ENCODE data around the gene ACVR1B. TPM values are rescaled to one million over a fixed set of nuclear protein-coding genes. Genes with fewer than 3 reads are reported as not detected.
A peak's percentile ranks its signal among the peaks of the same experiment; 100 is the strongest.

The ACVR1B gene
- total RNA-seq, 1 donor from 2014 or later = 58.1 TPM

DNA sequence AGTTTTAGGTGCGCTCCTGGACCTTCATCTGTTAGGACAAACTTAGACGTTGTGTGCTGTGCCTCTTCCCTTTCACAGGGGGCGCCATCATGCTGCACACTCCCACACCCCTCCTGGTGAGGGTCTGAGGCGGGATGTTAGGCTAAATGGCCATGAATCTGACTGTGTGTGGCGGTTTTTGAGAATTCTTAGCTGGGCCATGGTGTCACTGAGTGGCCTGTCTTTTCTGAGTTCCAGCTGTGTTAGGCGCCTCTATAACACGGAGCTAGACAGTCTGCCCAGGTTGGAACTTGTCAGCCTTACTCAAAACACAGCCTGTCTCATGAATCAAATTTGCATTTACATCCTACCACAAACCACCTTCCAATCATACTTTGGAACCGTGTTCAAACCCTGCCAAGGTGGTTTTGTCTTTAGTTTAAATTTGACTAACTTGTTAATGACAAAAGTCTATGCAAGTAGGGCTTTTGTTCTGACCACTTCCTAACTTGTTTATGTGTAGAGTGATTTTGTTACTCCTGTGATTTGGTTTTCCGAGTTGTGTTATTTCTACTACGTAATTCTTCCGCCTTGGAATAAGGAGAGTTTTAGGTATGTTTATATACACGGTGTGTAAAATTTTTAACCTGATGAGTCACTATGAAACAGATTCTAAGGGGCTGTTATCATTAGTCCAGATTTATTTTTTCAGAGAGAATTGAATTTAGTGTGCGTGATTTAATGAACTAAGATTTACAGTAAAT is 19.6 kb downstream of the ACVR1B start:
- peak; percentile 98 for DNase-seq (ENCODE audit: low read depth)

DNA sequence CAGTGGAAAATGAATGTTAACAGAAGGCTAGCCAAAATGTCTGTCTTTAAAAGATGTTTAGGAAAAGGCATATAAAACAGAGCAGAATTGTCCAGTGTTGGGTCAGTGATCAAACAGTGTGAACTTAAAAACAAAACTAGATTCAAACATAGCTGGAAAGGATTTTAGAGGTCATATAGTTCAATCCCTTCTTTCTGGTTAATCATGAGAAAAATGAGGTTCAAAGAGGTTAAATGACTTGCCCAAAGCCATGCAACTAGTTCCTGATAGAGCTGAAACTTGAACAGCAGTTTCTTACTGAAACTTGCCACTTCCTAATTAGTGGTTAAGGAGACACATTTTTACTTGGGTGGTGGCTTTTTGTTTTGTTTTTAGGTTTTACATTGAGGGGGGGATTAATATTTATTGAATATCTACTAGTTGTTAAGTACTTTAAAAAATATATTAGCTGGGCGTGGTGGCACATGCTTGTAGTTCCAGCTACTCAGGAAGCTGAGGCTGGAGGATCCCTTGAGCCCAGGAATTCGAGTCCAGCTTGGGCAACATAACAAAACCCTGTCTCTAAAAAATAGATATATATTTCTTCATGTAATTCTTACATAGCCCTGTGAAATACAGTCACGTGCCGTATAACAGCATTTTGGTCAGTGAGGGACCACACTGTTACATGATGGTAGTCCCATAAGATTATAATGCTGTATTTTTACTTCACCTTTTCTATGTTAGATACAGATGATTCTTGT is 20.4 kb downstream of the ACVR1B start:
- peak; percentile 84 for DNase-seq (ENCODE audit: low read depth)

DNA sequence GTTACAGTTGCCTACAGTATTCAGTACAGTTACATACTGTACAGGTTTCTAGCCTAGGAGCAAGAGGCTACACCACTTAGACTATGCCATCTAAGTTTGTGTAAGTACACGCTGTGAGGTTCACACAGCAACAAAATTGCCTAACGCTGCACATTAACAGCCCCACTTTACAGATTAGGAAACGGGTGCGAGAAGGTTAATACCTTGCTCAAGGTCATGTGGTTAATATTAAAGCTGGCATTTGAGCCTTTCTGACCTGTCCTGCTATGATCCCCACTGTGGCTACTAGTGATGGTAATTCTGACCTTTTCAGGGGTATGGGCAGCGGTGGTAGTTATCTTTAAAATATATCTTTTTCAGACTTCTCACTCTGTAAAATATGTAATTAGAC is 20.9 kb downstream of the ACVR1B start:
- no peak for DNase-seq (ENCODE audit: low read depth)

DNA sequence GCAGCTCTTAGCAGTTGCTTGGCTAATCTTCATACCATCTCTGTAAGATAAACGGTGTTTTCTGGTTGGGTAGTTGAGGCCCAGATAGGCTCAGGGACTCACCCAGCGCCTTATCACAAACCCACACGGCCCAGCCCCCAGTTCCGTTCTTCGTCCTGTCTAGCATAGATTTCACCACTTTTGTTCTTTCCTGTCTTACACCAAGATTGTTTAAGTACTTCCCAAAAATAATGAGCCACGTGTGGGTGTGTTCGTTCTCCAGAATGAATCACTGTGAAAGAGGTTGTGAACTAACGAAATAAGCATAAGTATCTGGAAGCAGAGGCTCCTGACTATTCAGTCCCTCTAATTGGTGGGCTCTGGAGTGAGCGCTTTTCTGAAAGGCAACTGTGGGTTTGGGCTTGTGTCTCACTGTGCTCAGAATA is 21.4 kb downstream of the ACVR1B start:
- DNase-seq (ENCODE audit: low read depth) = peak; percentile 91

DNA sequence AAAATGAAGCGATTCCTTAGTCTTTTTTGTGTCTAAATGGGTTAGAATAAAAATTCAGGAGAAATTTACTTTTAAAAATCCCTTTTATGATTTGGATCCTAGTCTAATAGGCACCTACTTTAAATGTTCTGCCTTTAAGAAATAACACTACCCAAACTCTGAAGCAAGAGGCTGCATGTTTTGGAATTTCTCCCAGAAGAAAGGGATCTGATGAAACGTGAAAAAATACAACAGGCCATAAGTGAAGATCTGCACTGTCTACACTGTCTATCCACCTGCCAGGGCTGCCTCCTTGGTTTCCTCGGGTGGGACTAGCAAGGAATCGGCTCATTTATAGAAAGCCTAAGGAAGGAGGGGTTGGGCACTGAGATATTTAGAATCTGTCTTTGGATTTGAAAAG is 22.1 kb downstream of the ACVR1B start:
- no peak for DNase-seq (ENCODE audit: low read depth)

DNA sequence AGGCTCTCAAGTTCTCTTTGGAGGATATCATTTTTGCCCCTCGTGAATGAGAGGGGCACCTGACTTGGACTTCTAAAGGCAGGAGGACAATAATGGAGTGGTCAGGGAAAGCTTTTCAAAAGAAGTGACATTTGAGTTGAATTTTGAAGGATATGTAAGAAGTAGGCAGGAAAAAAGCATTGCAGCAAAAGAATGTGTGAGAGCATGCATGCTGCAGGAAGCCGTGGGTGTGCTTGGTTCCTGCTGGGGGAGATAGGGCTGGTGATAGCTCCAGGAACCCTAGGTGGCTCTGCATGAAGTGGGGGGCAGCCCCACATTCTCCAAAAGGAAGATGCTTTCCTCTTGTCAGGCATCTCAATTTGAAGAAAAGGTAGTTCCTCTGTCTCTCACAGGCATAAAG is 23.1 kb downstream of the ACVR1B start:
- DNase-seq (ENCODE audit: low read depth) = no peak

DNA sequence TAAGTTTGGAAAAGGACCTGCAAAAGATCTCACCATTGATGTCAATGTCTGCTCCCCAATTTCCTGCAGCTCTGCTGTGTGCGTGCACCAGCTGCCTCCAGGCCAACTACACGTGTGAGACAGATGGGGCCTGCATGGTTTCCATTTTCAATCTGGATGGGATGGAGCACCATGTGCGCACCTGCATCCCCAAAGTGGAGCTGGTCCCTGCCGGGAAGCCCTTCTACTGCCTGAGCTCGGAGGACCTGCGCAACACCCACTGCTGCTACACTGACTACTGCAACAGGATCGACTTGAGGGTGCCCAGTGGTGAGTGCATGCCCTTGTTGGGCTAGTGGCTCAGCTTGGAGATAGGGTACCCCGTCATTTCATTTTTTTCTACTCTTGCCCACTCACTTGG is 23.7 kb downstream of the ACVR1B start:
- no peak for DNase-seq (ENCODE audit: low read depth)

DNA sequence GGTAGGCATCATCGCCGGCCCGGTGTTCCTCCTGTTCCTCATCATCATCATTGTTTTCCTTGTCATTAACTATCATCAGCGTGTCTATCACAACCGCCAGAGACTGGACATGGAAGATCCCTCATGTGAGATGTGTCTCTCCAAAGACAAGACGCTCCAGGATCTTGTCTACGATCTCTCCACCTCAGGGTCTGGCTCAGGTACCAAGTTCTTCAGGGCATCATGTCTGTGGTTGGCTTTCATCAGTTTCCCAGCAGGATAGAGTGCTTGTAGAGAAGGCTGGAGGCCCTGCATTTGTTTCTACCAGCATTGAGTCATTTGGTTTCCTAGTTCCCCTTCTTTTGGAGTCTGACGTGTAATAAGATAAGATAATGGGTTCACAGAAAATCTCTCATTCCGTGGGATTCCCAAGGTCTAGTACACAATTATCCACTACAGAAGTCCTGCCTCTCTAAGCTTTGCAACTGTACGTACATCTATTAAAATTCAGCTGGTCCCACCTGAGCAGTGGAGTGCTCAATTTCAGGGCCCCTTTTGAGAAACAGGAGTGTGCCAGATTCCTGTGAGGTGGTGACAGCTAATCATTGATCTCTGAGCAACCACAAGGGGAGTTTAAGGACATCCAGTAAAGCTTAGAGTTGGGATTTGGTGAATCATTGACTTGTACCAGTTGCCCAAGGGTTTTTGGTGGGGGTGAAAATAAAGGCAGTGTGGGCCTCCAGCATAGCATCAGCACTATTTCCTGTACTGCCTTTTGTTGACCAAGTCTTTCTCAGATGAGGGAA is 25.1 kb downstream of the ACVR1B start:
- peak; percentile 100 for DNase-seq (ENCODE audit: low read depth)

DNA sequence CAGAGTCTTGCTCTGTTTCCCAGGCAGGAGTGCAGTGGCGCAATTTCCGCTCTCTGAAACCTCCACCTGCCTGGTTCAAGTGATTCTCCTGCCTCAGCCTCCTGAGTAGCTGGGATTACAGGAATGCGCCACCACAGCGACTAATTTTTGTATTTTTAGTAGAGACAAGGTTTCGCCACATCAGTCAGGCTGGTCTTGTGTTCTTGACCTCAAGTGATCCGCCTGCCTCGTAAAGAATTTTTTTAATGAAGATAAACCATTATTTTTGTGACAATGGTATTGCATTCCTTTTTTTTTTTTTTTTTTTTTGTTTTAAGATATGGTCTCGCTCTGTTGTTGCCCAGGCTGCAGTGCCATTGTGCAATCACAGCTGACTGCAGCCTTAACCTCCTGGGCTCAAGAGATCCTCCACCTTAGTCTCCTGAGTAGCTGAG is 25.8 kb downstream of the ACVR1B start:
- peak; percentile 86 for DNase-seq (ENCODE audit: low read depth)

DNA sequence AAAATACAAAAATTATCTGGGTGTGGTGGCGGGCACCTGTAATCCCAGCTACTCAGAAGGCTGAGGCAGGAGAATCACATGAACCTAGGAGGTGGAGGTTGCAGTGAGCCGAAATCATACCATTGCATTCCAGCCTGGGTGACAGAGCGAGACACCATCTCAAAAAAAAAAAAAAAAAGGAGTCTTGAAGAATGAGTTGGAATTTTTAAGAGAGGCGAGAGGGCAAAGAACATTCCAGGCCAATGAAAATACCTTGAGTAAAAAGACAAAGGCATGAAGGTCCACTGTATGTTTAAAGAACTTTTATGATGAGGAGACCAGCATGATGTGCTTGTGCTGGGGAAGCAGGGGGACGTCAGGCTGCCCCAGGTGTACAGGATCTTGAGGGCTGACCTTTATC is 27.8 kb downstream of the ACVR1B start:
- peak; percentile 78 for DNase-seq (ENCODE audit: low read depth)

DNA sequence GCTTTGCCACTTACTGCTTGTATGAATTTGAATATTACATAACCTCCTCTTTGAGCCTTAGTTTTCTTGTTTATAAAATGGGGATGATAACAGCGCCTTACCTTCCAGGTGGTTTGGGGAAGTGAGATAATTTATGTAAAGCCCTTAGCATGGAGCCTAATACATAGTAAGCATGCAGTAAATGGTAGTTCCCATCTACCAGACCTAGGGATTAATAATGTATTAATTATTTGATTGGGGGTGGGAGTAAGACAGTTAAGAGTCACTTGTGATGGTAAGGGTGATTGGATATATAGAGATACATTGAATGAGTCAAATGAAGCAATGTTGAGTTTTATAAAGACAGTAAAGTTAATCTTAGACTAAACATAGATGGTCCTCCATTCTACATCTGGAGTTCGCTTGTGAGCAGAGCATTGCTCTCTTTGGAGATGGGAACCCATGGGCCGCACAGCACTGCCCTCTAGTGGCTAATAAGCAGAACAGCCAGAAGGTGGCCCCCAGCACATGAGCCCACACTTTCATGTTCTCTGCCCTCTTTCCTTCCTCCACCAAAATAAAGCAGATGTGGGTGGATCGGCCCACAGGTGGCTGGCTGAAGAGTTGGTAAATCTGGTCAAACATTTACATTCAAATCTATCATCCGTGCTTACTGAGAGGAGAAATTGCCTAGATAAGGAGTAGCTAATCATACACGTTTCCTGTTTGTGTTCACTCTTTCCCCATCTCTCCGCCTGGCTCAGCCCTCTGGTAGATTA is 28.7 kb downstream of the ACVR1B start:
- DNase-seq (ENCODE audit: low read depth) = peak; percentile 72

DNA sequence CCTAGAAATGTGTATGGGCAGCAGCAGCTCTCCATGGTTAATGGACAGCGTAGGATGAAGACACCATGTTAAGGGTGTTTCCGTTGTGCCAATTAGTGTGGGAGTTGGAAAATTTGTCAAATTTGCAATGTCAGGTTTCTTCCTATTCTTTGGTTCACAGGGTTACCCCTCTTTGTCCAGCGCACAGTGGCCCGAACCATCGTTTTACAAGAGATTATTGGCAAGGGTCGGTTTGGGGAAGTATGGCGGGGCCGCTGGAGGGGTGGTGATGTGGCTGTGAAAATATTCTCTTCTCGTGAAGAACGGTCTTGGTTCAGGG is 29.3 kb downstream of the ACVR1B start:
- DNase-seq (ENCODE audit: low read depth) = no peak

DNA sequence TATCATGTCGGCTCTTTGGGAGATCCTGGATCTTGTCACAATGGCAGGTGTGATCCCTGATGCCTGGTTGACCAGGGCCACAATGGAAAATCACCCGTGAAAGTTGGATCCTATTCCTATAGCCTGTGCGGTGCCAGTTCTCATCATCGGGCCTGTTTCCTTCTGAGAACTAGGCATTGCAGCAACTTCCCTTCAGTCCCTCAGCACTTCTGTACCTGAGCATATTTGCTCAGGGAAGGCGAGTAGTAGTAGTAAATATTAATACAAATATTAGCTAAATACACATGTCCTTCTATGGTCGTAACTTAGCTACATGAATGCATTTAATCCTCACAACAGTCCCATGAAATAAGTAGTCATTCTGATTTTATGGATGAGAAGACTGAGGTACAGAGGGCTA is 33.2 kb downstream of the ACVR1B start:
- no peak for DNase-seq (ENCODE audit: low read depth)

DNA sequence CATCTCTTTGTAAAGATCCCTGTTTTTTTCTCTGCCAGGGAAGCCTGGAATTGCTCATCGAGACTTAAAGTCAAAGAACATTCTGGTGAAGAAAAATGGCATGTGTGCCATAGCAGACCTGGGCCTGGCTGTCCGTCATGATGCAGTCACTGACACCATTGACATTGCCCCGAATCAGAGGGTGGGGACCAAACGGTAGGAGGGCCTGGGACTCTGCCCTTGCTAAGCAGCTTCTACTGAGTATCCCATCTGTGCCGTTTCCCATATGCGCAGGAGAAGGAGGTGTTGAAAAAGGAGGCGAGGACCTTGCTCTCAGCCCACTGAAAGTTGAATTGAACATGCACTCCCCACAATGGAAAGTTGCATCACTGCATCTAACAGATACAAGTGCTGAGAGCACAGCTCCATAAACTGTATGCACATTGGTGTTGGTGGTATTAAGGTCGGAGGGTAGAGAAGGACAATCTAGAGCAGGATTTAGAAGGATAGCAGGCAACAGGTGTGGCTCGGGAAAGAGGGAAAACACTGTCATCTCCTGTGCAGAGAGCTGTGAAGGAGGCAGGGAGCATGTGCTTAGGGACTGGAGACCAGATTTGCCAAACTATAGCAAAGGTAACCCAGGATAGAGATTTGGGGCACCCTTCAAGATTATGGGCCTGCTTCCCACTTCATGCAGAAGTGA is 33.8 kb downstream of the ACVR1B start:
- DNase-seq (ENCODE audit: low read depth) = no peak

DNA sequence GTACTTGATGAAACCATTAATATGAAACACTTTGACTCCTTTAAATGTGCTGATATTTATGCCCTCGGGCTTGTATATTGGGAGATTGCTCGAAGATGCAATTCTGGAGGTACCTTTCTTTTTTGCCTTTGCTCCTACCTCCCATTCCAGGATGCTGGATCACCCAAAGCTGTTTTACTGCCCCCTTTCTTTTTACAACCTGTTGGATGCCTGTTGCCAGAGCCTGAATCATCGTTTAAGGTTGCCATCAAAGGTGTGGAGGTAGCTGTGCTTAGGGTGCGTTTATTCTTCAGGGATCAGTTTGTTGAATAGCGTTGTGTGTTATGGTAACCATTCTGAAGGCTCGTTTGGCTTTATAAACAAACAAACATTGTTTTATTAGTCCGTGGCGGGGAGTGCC is 35.3 kb downstream of the ACVR1B start:
- DNase-seq (ENCODE audit: low read depth) = no peak

DNA sequence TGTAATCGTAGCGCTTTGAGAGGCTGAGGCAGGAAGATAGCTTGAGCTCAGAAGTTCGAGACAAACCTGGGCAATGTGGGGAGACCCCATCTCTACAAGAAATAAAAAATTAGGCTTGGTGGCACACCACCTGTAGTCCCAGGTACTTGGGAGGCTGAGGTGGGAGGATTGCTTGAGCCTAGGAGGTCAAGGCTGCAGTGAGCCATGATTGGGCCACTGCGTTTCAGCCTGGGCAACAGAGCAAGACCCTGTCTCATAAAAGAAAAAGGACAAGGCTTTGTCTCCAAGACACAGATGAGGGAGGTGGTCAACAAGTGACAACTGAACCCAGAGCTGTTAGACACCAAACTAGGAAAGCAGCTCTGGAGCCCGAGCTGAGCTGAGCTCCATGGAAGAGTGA is 40.7 kb downstream of the ACVR1B start:
- DNase-seq (ENCODE audit: low read depth) = no peak

DNA sequence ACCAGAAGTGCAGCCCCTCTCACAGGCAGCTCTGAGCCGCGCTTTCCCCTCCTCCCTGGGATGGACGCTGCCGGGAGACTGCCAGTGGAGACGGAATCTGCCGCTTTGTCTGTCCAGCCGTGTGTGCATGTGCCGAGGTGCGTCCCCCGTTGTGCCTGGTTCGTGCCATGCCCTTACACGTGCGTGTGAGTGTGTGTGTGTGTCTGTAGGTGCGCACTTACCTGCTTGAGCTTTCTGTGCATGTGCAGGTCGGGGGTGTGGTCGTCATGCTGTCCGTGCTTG is 43.0 kb downstream of the ACVR1B start:
- no peak for DNase-seq (ENCODE audit: low read depth)

DNA sequence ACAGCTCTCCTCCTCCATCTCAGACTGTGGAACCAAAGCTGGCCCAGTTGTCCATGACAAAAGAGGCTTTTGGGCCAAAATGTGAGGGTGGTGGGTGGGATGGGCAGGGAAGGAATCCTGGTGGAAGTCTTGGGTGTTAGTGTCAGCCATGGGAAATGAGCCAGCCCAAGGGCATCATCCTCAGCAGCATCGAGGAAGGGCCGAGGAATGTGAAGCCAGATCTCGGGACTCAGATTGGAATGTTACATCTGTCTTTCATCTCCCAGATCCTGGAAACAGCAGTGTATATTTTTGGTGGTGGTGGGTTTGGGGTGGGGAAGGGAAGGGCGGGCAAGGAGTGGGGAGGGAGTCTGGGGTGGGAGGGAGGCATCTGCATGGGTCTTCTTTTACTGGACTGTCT is 43.5 kb downstream of the ACVR1B start:
- no peak for DNase-seq (ENCODE audit: low read depth)

DNA sequence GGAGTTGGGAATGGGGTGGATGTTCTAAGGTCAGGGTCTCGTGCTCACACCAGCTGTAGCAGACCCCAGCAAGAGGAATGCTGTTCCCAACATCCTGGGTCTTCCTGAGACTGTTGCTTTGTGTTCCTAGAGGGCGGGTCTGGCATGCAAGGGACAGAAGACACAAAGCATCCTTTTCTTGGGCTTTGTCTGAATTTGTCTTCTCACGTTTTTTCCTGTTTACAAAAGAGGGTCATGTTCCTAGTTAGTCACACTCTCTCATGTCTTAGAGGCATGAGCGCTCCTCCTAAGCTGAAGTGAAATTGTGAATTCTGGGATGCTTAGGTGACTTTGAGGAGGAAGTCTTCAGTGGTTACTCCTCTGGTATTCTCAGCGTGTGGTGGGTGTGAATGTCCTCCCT is 45.6 kb downstream of the ACVR1B start:
- no peak for DNase-seq (ENCODE audit: low read depth)

DNA sequence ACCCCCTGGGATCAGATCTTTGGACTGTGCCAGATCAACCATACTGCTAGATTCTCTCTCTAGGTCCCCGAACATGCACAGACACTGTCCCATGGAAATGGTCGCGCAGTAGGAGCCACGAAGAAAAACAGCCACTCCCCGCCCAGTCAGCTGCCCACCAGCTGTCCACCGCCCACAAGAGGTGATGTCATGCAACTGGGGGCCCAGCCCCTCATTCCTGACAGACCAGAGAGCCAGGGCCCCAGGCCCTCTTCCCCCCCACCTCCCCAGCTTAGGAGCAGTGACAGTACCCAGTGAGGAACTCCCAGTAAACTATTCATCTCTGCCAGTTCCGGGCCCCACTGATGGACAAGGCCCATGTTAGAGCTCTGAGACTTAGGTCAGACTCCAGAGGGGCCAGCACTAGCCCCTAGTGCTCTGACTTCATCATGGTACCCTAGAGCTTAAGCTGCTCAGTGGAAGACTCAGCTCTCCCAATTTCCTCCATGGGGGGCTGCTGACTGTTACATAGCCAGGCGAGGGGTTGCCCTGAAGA is 51.6 kb downstream of the ACVR1B start:
- DNase-seq (ENCODE audit: low read depth) = no peak

DNA sequence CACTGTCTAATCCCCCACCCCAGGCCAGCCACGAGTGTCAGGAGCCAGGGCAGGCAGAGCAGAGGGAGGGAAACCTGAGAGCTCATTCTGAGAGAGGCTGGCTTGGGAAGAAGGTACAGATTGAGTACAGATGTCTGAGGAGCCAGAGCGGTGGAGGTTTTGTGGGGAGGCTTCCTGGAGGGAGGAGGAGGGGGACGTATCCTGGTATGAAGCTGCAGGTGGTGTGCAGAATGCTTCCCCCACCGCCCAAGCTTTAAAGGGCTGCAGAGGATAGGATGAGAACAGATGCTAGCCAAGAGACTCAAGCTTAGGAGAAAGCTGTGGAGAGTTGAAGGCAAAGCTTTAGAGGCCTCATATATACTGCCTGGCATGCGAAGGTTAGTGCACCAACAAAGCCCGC is 52.1 kb downstream of the ACVR1B start:
- DNase-seq (ENCODE audit: low read depth) = no peak

All from renal cortical epithelial cell (primary cell).